Thyroid gland (tissue), 4 donors: Measurements from ENCODE around the gene CCND1.

ENCODE experiments used
- CTCF ChIP-seq, 6 experiments: fragments of 200-600 bp in 3 of 6; fragments of 450-650 bp in 3 of 6; sonication (generic) in 3 of 6; IDR thresholded peaks; one replicate each; pipeline ENCODE4 v1.5.1; 2016 to 2019; ENCODE audit warnings: antibody characterized with exemption in 6 of 6, mild to moderate bottlenecking in 2 of 6, inconsistent platforms in 1 of 6, moderate library complexity in 1 of 6
- POLR2A ChIP-seq, 2 donors: fragments of 450-650 bp; IDR thresholded peaks; one replicate each; pipeline ENCODE4 v1.6.1; 2017; ENCODE audit warnings: antibody characterized with exemption in 2 of 2, mild to moderate bottlenecking in 2 of 2, moderate library complexity in 1 of 2

DNA sequence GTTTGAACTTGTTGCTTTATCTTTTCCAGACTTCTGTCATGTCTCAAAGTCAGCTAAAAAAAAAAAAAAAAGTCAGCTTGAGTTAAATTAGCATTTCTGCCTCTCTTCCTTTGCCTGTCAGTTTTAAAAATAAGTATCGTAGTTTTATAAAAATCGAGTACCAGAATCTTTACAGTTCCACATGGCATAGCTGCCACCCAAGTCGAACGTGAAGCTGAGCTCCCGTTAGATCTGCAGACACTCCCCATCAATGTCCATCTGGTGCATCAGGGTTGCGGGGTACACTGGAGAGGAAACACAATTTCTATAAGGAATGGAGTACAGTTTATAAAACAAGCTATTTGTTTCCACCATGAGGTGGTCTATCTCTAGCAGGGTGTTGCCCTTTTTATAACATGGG lies 41.0 kb upstream of the CCND1 start:
- TF ChIP-seq CTCF (IDR thresholded peaks at IDR 0.05) (no peak), POLR2A (IDR thresholded peaks at IDR 0.05) (no peak)
